ENCODE data around the gene RGSL1.

RGSL1 gene

DNA sequence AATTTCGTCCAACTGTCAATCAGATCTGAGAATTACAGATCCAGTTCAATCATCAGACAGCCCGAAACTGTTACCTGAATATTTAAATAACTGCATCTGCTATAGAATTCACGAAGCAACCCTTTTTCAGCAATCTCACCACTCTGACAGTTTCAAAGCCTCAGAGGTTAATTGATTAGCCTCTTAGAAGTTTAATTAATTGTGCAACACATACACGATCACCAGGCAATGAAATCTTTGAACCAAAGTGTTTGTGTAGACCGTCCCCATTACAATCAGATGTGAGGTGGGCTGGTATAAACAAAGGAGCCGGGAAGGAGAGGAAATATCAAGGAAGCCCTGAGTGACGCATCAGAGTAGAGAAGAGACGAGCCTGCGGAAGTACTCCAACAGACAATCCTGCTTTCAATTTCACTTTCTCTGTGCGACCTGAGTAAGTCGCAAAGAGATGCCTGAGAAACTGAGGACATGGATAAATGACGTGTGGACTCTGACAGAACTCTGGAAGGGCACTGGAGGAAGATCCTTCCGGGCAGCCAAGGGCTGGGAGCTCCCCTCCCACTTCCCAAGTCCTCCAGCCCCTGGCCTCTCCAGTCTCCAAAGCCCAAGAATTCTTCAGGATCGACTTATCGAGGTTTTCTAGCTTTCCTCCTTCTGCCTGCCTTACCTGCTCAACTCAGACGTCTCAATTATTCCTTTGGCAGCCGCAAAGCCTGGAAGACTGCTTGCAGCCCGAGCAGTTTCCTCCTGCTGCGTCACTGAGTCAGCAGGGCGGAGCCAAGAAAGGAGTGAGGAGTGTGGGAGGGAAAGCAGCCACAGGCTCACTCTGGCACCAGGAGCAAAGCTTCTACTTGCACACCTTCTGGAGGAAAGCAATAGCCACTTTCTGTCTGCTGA, 138.8 kb downstream of the RGSL1 start, which contains the start of gene RNASEL:
Gene RNASEL (minus strand): TSS at position 757 of the 897 bp plus-strand sequence. CDS start 2,450 bp downstream, outside the sequence.
- TF ChIP-seq ZNF8 (CRISPR knock-in tag; IDR thresholded peaks at IDR 0.05) (no peak), ZFP30 (CRISPR knock-in tag; IDR thresholded peaks at IDR 0.05) (no peak), ESRRG (CRISPR knock-in tag; IDR thresholded peaks at IDR 0.05) (no peak), GLIS3 (CRISPR knock-in tag; IDR thresholded peaks at IDR 0.05) (no peak), BACH2 (CRISPR knock-in tag; IDR thresholded peaks at IDR 0.05; ENCODE audit: borderline replicate concordance) (no peak), ZNF565 (CRISPR knock-in tag; conservative IDR thresholded peaks at IDR 0.05; ENCODE audit: low read depth) (no peak), PATZ1 (CRISPR knock-in tag; IDR thresholded peaks at IDR 0.05; ENCODE audit: borderline replicate concordance) (no peak)
- TF ChIP-seq, protein P1, sequence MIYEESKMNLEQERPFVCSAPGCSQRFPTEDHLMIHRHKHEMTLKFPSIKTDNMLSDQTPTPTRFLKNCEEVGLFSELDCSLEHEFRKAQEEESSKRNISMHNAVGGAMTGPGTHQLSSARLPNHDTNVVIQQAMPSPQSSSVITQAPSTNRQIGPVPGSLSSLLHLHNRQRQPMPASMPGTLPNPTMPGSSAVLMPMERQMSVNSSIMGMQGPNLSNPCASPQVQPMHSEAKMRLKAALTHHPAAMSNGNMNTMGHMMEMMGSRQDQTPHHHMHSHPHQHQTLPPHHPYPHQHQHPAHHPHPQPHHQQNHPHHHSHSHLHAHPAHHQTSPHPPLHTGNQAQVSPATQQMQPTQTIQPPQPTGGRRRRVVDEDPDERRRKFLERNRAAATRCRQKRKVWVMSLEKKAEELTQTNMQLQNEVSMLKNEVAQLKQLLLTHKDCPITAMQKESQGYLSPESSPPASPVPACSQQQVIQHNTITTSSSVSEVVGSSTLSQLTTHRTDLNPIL (CRISPR knock-in tag; IDR thresholded peaks at IDR 0.05; ENCODE audit: low read depth), result no peak
- TF ChIP-seq, protein P2, sequence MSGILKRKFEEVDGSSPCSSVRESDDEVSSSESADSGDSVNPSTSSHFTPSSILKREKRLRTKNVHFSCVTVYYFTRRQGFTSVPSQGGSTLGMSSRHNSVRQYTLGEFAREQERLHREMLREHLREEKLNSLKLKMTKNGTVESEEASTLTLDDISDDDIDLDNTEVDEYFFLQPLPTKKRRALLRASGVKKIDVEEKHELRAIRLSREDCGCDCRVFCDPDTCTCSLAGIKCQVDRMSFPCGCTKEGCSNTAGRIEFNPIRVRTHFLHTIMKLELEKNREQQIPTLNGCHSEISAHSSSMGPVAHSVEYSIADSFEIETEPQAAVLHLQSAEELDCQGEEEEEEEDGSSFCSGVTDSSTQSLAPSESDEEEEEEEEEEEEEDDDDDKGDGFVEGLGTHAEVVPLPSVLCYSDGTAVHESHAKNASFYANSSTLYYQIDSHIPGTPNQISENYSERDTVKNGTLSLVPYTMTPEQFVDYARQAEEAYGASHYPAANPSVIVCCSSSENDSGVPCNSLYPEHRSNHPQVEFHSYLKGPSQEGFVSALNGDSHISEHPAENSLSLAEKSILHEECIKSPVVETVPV (CRISPR knock-in tag; IDR thresholded peaks at IDR 0.05), result no peak
- TF ChIP-seq, protein P3, sequence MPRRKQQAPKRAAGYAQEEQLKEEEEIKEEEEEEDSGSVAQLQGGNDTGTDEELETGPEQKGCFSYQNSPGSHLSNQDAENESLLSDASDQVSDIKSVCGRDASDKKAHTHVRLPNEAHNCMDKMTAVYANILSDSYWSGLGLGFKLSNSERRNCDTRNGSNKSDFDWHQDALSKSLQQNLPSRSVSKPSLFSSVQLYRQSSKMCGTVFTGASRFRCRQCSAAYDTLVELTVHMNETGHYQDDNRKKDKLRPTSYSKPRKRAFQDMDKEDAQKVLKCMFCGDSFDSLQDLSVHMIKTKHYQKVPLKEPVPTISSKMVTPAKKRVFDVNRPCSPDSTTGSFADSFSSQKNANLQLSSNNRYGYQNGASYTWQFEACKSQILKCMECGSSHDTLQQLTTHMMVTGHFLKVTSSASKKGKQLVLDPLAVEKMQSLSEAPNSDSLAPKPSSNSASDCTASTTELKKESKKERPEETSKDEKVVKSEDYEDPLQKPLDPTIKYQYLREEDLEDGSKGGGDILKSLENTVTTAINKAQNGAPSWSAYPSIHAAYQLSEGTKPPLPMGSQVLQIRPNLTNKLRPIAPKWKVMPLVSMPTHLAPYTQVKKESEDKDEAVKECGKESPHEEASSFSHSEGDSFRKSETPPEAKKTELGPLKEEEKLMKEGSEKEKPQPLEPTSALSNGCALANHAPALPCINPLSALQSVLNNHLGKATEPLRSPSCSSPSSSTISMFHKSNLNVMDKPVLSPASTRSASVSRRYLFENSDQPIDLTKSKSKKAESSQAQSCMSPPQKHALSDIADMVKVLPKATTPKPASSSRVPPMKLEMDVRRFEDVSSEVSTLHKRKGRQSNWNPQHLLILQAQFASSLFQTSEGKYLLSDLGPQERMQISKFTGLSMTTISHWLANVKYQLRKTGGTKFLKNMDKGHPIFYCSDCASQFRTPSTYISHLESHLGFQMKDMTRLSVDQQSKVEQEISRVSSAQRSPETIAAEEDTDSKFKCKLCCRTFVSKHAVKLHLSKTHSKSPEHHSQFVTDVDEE (CRISPR knock-in tag; IDR thresholded peaks at IDR 0.05), result no peak

DNA sequence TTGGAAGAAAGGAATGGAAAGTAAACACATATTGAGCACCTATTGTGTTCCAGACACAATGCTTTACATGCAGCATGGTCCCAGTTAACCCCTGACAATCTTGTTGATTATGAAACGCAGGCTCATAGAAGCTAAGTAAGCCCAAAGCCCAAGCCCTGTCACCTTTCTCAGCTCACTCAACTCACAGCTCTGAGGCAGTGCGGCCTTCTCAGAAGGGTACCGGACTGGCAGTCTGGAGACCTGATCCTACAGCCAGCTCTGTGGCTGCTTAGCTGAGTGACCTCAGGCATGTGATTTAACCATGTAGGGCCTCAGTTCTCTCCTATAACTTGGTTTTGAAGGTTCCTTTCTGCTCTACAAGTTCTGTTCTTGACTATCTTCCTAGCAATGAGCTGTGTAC, 139.6 kb downstream of the RGSL1 start:
- no peak for ATAC-seq
- TF ChIP-seq ZNF565 (CRISPR knock-in tag; conservative IDR thresholded peaks at IDR 0.05; ENCODE audit: low read depth) (no peak), ISL1 (CRISPR knock-in tag; IDR thresholded peaks at IDR 0.05) (no peak), ZFP30 (CRISPR knock-in tag; IDR thresholded peaks at IDR 0.05) (no peak), TOX (CRISPR knock-in tag; IDR thresholded peaks at IDR 0.05; ENCODE audit: borderline replicate concordance) (no peak), ZFP3 (CRISPR knock-in tag; IDR thresholded peaks at IDR 0.05) (no peak), ARNTL (CRISPR knock-in tag; IDR thresholded peaks at IDR 0.05; ENCODE audit: borderline replicate concordance, low read depth) (no peak), RARB (CRISPR knock-in tag; IDR thresholded peaks at IDR 0.05) (no peak)
- TF ChIP-seq, protein P1 (CRISPR knock-in tag; IDR thresholded peaks at IDR 0.05; ENCODE audit: low read depth), result no peak
- TF ChIP-seq, protein P3 (CRISPR knock-in tag; IDR thresholded peaks at IDR 0.05), result no peak

More for the DNA sequence above, 138.8 kb downstream of the RGSL1 start, which contains the start of gene RNASEL:
- ATAC-seq, result peak; percentile 75

All from SK-N-SH treated with all-trans-retinoic acid at 6 μM for 48 hours (cell line).